HG02642 (cell line): ENCODE measurements around the gene KCNA4.
"Not testable (repeated sequence)": the region's sequence is repeated elsewhere in the genome, so short reads cannot be mapped to it uniquely, and the experiment has no call there.

ENCODE experiments used
- ATAC-seq: cut with Tn5 transposase; IDR thresholded peaks from one replicate; pipeline ENCODE4 v1.9.1; 2021; ENCODE audit warnings: mild to moderate bottlenecking; ENCODE audit not compliant: unreplicated experiment, poor library complexity

The KCNA4 gene

DNA sequence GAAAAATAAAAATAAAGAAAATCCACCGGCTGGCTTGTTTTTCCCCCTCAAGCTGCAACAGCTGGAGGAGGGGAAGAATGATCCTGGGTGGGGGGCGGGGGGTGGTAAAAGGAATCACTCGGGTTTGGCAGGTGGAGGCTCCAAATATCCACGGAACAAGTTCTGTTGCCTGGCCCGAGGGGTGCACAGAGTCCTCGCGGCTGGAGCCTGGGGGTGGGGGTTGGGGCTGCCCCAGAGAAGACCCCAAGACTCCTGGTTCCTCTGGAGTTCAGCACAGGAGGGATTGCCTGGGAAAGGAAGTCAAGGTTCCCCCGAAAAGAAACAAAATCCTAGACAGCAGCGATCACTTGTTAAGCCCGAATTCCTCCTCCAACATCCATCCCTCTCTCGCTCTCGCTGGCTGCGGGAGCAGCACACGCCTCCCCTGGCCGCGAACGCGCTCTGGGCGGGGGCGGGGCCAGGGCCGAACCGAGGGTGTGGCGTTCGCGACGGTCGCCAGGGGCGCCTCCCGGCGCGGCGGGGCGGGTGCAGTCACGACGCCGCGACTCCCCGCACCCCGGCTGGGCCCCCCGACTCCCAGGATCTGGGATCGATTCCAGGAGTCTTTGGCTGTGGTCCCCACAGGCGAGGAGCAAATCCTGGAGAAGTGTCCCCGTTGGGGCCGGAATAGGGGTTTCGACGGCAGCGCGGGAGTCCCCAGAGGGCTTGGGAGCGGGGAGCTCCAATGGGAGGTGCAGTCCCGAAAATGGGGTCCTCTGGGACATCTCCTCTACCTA is at the start of gene KCNA4:
Gene KCNA4 (minus strand): TSS at position 443 of the 776 bp plus-strand sequence. CDS start 4,352 bp downstream, outside the sequence.
- no peak for ATAC-seq

DNA sequence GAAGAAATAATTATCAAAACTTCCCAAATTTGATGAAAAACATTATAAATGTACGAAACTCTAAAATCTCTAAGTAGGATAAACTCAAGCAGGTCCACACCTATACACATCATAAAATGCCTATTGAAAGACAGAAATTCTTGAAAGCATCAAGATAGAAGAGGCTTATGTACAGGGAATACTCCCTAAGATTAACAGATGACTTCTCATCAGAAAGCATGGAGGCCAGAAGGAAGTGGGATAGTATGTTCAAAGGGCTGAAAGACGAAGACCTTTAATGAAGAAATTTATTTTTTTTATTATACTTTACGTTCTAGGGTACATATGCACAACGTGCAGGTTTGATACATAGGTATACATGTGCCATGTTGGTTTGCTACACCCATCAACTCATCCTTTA is 45.3 kb upstream of the KCNA4 start:
- ATAC-seq = no peak

DNA sequence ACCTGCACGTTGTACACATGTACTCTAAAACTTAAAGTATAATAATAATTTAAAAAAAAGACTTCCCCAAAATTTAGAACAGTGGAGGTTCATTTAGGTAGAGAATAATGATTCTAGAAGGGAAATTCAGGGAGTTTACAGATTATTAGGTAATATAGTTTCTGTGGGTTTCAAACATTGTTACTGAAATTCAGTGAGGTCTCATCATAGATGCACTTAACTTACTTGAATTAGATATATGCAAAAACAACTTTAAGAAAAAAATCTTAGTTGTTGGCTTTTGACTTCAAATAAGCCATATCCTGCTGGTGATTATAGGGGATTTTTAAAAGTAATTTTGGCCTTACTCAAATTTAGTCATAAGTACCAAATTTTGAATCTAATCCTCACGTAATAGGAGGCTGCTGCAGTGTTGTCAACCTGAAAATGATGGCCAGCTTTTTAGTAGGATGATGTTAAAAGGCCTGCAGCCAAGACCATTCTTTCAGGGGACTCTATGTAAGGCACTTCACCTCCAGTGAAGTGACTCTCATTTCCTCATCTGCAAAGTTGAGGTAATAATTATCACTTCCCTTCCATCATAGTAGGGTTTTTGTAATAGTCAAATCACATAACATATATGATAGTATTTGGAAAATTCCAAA is 42.5 kb upstream of the KCNA4 start:
- no peak for ATAC-seq

DNA sequence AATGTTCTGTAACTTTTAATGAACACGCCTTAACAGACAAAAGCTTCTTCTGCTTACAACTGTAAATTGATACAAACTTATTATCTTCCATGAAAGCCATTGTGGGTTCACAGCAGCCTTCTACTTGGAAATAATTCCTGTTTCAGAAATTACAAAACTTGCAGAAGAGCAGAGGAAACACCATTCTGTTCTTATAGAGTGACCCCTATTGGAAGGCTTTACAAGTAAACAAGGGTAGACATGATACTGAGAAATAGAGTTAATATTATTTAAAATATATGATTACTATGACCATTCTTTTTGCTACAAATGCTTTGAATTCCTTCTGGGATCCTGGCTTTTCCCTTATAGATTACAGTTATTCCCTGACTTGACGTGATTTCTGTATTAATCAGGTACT is 32.4 kb upstream of the KCNA4 start:
- ATAC-seq = no peak

DNA sequence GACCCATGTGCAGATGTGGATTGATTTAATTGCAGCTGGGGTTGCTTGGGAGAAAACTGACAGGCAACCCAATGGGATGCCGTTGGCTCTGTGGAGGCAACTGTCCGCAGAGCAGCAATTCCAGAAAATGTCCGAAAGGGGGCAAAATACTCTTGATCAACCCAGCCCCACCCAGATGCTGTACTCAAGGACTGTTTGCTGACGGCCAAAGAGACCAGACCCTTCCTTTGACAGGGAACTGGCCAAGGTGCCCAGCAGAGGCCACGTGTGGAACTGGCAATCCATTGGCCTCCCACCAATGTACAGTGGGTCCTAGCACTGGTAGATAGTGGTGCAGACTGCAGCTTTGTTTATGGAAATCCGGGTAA is 29.7 kb upstream of the KCNA4 start:
- no peak for ATAC-seq

DNA sequence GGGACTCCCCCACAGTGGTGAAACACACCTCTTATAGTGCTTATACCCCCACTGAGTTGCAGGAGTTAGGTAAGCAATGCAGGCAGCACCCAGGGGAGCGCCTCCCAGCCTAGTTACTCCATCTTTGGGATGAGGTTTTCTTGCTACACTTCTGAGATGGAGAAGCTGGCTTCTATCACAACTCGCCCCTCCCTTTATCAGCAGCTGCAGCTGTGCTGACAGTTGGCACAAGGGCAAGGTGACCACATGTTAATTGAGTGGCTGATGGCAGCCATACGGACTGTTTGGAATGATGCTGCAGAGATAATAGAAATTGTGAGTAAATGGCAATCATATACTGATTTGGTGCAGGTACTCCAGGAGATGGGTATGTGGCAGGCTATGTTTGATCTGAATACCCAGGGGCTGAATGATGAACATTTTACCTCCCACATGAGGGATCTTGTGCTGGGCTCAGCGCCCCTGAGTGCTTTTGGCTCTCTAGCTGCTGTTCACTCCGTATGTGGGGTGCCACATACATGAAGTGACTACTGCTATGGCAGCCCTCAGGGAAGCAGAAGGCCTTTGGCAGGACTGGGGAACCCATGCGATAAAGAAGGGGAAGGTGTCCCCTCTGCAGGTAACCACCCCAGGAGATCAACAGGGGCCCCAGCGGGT is 29.2 kb upstream of the KCNA4 start:
- no peak for ATAC-seq

DNA sequence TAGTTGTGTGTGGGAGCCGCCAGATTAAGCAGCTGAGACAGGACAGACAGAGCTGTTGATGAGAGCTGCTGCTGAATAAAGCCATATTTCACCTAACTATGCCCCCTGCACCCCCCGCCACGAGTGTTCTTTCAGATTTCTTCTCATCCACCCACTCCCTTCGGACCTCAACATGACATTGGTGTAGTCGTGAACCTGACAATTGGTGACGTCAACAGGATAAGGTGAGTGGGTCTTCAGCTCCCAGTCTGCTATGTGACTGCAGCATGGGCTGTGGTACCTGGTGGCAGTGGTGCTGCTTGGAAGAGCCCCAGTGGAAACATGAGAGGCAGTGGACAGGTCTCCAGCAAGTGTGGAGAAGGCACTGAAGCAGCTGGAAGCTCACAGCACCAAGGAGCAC is 28.3 kb upstream of the KCNA4 start:
- no peak for ATAC-seq

DNA sequence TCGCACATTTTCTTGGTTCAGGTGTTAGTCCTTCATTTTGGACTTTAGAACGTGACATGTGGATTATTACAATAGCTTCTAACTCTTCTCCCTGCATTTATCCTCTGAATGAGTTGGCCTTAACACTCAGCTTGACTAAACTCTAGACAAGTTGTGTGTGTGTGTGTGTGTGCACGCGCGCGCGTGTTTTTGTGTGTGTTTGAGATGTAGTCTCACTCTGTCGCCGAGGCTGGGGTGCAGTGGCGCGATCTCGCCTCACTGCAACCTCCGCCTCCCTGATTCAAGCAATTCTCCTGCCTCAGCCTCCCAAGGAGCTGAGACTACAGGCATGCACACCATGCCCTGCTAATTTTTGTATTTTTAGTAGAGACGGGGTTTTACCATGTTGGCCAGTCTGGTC is 24.3 kb upstream of the KCNA4 start:
- no peak for ATAC-seq

DNA sequence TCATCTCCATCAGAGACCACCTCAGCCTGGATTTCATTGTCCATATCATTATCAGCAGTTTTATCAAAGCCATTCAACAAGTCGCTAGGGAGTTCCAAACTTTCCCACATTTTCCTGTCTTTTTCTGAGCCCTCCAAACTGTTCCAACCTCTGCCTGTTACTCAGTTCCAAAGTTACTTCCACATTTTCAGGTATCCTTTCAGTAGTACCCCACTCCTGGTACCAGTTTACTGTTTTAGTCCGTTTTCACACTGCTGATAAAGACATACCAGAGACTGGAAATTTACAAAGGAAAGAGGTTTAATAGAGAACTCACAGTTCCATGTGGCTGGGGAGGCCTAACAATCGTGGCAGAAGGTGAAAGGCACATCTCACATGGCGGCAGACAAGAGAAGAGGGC is 17.9 kb upstream of the KCNA4 start:
- ATAC-seq = not testable (repeated sequence)

DNA sequence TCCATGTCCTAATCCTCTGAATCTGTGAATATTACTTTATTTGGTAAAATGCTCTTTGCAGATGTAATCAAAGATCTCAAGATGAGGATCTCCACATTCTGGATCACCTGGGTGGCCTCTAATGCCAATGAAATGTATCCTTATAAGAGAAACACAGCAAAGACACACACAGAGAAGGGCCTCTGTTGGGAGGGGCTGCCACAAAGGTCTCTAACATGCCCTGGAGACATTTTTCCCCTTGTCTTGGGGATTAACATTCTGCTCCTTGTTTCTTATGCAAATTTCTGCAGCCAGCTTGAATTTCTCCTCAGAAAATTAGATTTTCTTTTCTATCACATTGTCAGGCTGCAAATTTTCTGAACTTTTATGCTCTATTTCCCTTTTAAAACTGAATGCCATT is 17.3 kb upstream of the KCNA4 start:
- not testable (repeated sequence) for ATAC-seq

DNA sequence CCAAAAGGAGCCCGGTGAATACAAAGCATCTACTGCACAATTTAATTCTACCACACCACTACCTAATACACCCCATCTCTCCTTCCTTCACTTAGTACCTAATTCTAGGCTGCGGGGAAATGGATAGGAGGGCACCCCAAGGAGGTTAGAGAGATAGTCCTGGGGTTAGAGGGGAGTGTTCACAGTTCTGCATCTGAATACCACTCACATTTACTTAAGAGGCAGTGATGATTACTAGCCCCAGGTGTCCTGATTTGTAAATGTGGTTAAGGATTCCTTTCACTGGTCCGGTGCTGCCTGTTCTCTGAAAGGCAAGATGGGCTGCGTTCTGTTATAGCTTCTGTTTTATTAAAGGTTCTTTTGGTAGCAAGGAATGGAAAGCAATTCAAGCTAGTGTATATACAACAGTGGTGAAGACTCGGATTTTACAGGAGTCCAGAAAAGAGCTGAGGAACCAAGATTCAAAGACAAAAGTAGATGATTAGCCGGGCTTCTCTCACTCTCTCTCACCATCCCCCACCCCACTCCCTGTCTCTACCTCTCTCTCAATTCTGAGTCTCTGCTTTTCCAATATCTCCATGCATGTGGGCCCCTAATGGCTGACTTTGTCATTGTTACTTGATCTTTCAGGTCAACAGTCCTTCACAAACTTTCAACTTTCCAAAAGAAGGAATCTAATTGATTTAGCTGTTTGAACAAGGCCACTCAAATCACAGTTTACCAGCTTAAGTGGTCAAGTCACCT is 8.7 kb upstream of the KCNA4 start:
- ATAC-seq = no peak

DNA sequence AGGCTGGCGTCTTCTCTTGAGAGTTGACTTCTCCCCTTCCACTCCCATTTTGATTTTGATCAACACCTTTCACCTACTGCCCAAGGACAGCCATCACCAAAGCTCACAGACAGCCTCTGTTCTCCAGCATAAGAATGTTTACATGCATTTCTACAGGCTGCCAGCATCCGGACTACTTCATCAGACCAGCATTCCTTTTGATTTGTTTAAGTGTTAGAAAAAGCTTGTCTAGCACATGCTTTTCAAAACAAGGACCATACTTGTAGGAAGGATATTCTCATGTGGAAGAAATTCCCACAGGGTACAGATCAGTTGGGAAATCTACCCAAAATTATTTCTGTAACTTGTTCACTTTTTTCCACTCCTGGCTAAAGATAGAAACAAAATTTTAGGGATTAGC is 6.2 kb upstream of the KCNA4 start:
- no peak for ATAC-seq

DNA sequence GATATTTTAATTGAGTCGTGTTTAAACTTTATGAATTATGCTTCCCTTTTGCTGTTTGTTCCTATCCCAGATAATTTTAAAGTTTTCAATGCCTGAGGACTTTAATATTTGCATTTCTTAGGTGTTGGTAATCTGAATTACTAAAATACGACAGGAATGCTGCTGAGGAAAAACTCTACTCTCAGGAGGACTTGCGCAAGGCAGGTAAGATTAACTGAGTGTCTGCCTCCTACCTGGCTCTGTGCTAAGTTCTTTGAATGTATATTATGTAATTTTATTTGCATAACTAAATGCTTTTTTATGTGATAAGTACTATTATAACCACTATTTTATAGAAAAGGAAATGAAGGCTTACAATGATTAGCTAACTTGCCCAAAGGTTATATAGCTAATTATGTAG is 2.7 kb upstream of the KCNA4 start:
- ATAC-seq = no peak

DNA sequence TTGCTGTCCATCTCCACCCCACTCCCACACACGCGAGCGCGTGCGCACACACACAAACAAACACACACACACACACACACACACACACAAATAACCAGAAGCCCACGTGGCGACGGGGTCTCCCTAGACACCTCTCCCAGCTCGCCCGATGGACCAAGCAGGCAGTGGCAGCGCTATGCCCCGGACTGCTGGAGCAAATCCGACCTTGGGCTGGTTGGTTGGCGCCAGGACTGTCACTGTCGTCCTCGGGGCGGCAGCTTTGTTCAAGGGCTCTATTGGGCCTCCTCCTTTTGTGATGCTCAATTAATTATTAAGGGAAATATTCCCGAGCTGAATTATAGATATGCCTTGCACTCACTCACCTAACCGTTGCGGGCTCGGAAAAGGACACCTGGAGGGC is 1.7 kb upstream of the KCNA4 start:
- no peak for ATAC-seq

DNA sequence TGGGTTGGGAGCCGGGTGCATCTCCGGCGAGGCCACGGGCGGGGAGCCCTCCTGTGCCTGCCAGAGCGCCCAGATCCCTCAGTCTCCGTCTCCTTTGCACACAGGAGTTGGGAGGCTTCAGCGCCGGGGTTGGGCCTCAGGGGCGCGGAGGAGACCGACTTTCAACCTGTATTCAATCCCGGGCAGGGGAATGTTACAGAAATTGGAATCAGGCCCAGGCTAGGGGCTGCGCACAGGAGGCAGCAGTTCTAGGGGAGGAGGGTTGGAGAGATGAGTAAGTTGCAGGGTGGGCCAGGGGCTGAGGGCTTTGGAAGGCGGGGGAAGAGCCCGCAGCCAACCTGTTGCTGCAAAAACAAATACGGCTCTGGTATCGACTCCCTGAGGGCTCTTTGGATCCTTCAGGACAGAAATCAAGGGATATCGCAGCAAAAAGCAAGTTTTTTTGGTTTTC is 640 bp upstream of the KCNA4 start:
- ATAC-seq = no peak

DNA sequence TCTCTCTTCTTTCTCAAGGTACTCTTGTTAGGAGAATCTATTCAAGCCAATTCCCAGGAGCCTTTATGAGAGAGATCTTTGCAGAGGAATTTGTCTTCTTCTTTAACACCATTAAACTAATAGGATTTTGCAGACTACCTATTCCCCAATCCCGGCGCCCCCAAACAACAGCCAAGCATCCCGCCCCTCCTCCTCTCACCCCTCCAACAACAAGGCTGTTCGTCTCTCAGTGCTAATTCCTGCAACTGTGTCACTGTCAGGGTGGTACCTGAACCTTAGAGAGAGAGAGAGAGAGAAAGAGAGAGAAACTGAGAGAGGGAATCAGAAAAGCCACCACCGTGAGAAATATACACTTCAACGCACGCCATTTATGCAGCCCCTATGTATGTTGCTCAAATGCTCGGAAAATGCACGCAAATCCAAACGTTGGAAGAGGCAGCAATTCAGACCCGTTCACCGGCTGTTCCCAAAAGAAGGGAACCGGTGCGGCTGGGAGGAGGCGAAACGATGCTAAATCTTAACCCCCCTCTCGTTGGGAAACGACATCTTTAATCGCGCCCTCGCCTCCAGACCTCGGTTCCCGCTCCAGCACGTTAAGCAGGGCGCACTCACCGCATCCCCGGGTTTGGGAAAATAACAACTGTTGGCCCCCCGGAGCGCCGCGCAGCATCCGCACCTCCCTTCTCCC is 961 bp downstream of the KCNA4 start:
- ATAC-seq = no peak

DNA sequence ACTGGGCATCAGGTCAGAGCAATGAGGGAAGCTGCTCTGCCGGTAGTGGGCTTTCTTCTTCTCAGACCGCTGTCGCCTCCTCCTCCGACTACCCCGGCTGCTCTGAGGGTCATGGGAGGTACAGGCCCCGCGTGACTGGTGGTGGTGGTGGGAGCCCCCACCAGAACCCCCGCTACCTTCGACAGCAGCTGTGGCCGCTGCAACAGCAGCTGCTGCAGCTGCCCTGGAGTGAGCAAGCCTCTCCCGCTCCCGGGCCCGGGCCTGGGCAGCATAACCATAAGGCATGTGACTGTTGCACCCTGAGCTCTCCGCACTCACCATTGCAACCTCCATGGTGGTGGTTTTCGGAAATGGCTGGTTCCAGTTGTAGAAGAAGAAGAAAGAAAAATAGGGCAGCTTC is 4.5 kb downstream of the KCNA4 start:
- no peak for ATAC-seq

DNA sequence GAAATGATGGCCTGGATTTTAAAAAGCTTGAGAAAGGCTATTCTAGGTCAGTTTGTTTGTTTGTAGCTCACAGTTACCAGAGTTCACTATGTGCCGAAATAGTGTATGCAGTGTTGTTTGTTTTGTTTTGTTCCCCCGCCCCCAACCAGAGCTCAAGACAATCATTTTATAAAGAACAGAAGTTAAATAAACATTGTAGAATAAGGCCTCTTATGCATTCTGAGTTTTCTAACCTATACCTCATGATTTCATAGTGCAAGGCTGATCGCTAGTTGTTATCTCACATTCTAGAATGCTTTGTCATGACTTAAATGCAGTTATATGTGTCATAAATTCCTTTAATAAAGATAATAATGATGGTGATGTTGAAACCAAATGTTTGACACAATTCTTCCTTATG is 7.8 kb downstream of the KCNA4 start:
- ATAC-seq = no peak

DNA sequence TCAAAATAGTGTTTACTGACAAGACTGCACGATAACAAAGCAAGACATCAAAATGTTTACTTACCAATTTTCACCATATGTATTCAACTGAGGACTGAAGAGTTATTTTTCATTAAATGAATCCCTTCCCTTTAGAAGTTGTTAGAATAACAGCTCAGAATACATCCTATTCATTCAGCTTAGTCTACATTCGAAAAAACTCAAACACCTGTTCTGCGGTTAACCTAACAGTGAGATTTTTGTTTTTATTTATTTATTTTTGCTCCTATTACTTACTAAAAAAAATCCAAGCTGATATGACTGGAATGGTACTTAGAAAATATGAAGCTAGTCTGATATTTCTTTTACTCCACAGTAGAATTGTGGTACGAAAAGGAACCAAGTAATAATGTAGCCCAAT is 10.0 kb downstream of the KCNA4 start:
- ATAC-seq = no peak

DNA sequence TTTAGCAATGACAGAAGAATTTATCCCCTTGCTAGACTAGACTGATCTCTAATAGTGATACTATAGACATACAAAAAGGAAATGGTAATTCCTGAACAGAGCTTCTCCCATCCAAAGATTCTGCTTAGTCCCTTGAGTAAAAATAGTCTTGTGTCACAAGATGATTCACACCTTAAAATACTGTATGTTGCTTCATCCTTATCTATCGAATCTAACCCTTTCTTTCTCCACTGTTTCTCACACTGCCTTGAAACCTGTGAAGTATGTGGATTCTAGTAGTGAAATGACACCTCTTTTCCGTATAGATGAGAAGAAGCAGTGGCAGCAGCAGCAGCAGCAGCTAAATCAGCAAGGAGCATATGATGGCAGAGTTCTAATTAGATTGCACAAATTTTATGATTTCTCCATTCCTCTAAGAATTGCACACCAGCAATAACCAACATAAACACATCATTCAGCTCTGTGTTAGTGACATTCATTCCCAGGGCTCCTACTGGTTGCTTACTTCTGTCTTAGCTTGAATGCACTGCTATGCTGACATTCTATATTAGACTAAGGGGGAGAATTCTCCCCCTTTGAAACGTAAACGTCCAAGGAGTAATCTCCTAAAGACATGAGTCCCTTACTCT is 14.6 kb downstream of the KCNA4 start:
- ATAC-seq = no peak
